Astrocyte of the hippocampus (primary cell): ENCODE results near the gene CSTF3.
"Not testable (repeated sequence)": the region's sequence is repeated elsewhere in the genome, so short reads cannot be mapped to it uniquely, and the experiment has no call there.

Source experiments
- DNase-seq: peaks from one replicate; pipeline ENCODE4 v3.0.0; 2011; ENCODE audit warnings: low read depth, low spot score

The CSTF3 gene

GRCh38 chr11:33161120-33162005 lies at the start of gene CSTF3:
Gene CSTF3, minus strand, starts transcription at chr11:33161480. Its CDS starts 155 bp downstream, at chr11:33161325.
- DNase-seq = peak; percentile 100

- no peak for DNase-seq
These were observed 46.9 kb upstream of the CSTF3 start for GRCh38 chr11:33208150-33208549.

GRCh38 chr11:33207408-33207985 lies 46.2 kb upstream of the CSTF3 start:
- peak; percentile 48 for DNase-seq

- DNase-seq = no peak
These were observed 36.8 kb upstream of the CSTF3 start for GRCh38 chr11:33197915-33198727.

GRCh38 chr11:33195462-33196173 lies 34.3 kb upstream of the CSTF3 start:
- DNase-seq = no peak

GRCh38 chr11:33194455-33194854 lies 33.2 kb upstream of the CSTF3 start:
- no peak for DNase-seq

GRCh38 chr11:33191467-33191866 lies 30.2 kb upstream of the CSTF3 start:
- DNase-seq = no peak

GRCh38 chr11:33187998-33188722 lies 26.9 kb upstream of the CSTF3 start:
- no peak for DNase-seq

GRCh38 chr11:33185756-33186155 lies 24.5 kb upstream of the CSTF3 start:
- DNase-seq = no peak

- no peak for DNase-seq
These were observed 21.1 kb upstream of the CSTF3 start for GRCh38 chr11:33182246-33182878.

GRCh38 chr11:33179348-33179803 lies 18.1 kb upstream of the CSTF3 start:
- no peak for DNase-seq

GRCh38 chr11:33178443-33179180 lies 17.3 kb upstream of the CSTF3 start:
- no peak for DNase-seq

GRCh38 chr11:33177676-33178336 lies 16.5 kb upstream of the CSTF3 start:
- no peak for DNase-seq

GRCh38 chr11:33176760-33177159 lies 15.5 kb upstream of the CSTF3 start:
- DNase-seq = not testable (repeated sequence)

- no peak for DNase-seq
These were observed 11.7 kb upstream of the CSTF3 start for GRCh38 chr11:33172996-33173395.

- no peak for DNase-seq
These were observed 11.1 kb upstream of the CSTF3 start for GRCh38 chr11:33172345-33172744.

- no peak for DNase-seq
These were observed 10.0 kb upstream of the CSTF3 start for GRCh38 chr11:33171251-33171650.

GRCh38 chr11:33168709-33169200 lies 7.5 kb upstream of the CSTF3 start:
- DNase-seq = peak; percentile 47

- DNase-seq = no peak
These were observed 1.6 kb upstream of the CSTF3 start for GRCh38 chr11:33162831-33163230.
